MM.1S (cell line): ENCODE results near the gene EPS8L2.

Experiments used
- CTCF ChIP-seq: fragments of 300-600 bp; sonication (generic); IDR thresholded peaks from 2 replicates; pipeline ENCODE4 v1.5.1; 2016; ENCODE audit warnings: antibody characterized with exemption, low read length, mixed read lengths
- EZH2 ChIP-seq: fragments of 300-600 bp; sonication (generic); optimal IDR thresholded peaks from 2 replicates; pipeline ENCODE3; 2017; ENCODE audit warnings: low read depth, mild to moderate bottlenecking, antibody characterized with exemption, low read length, mixed read lengths
- EZH2phosphoT487 ChIP-seq: fragments of 300-600 bp; sonication (generic); IDR thresholded peaks from 2 replicates; pipeline ENCODE4 v1.6.1; 2018; ENCODE audit warnings: antibody characterized with exemption, low read length

- TF ChIP-seq EZH2phosphoT487: no peak
- no peak for TF ChIP-seq CTCF
- no peak for TF ChIP-seq EZH2
These were observed 14.1 kb upstream of the EPS8L2 start for GRCh38 chr11:691710-692590.
